ENCODE results near the gene PYCR2.

DNA sequence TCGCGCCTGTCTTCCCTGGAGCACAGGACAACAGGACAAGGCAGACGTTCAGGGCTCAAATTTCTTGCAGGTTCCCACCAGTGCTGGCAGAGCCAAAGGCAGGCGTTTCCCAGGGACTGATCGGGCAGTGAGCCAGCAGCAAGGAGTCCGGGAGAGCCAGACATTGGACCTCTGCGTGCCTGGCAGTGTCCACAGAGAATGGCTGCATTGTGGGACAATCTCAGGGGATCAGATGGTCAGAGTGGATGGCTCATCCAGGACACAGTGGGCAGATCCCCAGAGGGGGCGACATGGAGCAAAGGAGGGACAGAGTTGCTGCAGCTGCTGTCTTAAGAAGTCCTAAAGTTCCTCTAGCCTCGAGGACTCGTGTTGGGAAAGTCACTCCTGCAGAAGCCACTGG lies 46.5 kb downstream of the PYCR2 start:
- TF ChIP-seq POLR2A (IDR thresholded peaks at IDR 0.05; ENCODE audit: low read length) (no peak), GATA1 (IDR thresholded peaks at IDR 0.05; ENCODE audit: low read depth, low read length) (no peak)

Data from erythroblast (primary cell).